ENCODE data around the gene SNRNP40. TPM values are rescaled to one million over a fixed set of nuclear protein-coding genes. Genes with fewer than 3 reads are reported as not detected.
"Not testable (repeated sequence)": the region's sequence is repeated elsewhere in the genome, so short reads cannot be mapped to it uniquely, and the experiment has no call there.

SNRNP40 gene
- total and polyA plus RNA-seq, 2 experiments from 2014 or later, result 90.0 to 135 TPM

GRCh38 chr1:31289021-31289420 lies 7.6 kb downstream of the SNRNP40 start (continued):
- TF ChIP-seq REST (IDR thresholded peaks at IDR 0.05; ENCODE audit: unreplicated experiment) (no peak), POLR2AphosphoS5 (IDR thresholded peaks at IDR 0.05; ENCODE audit: low read depth) (no peak), ETS1 (IDR thresholded peaks at IDR 0.05) (no peak), CREB1 (CRISPR knock-in tag; IDR thresholded peaks at IDR 0.05; ENCODE audit: low read depth) (no peak), ZNF114 (CRISPR knock-in tag; IDR thresholded peaks at IDR 0.05) (no peak)

- H3K4me2 ChIP-seq; H3K27ac ChIP-seq (ENCODE audit: low read depth); H3K4me1 Mint-ChIP-seq; H3K9me2 ChIP-seq (ENCODE audit: insufficient read depth); H3K9me3 Mint-ChIP-seq; H3K4me3 Mint-ChIP-seq; H3K4me1 ChIP-seq (ENCODE audit: insufficient read depth); H3K27ac Mint-ChIP-seq; H2AFZ ChIP-seq; H3K27me3 Mint-ChIP-seq (ENCODE audit: insufficient read depth, low read depth, poor library complexity); H3K4me3 ChIP-seq; H3K27me3 ChIP-seq (ENCODE audit: insufficient read depth); ATAC-seq: not testable (repeated sequence)
- DNase-seq (ENCODE audit: low spot score), result peak; percentile 11
- Histone ChIP-seq H3K79me2 (replicated peaks; ENCODE audit: insufficient read depth) (peaks cover 15% of the 10 kb centered on the region; the same call in 1 of the 2 replicates), H4K20me1 (replicated peaks; ENCODE audit: insufficient read depth) (peaks cover 29% of the 10 kb centered on the region), H3K36me3 (ENCODE audit: insufficient read depth) (peaks cover 75% of the 10 kb centered on the region), H3F3A (replicated peaks; ENCODE audit: low read depth) (peaks cover 14% of the 10 kb centered on the region; the same call in 1 of the 2 replicates)
- peaks cover 76% of the 10 kb centered on the region for H3K36me3 Mint-ChIP-seq (ENCODE audit: low read depth)
Measured at GRCh38 chr1:31287791-31288190, 8.8 kb downstream of the SNRNP40 start.

- not testable (repeated sequence) for H3F3A ChIP-seq (replicated peaks; ENCODE audit: low read depth); H3K4me3 Mint-ChIP-seq; H2AFZ ChIP-seq; H3K4me1 ChIP-seq (ENCODE audit: insufficient read depth); H3K79me2 ChIP-seq (replicated peaks; ENCODE audit: insufficient read depth); H3K27ac ChIP-seq (ENCODE audit: low read depth); H3K9me3 Mint-ChIP-seq; H3K9me2 ChIP-seq (ENCODE audit: insufficient read depth); H3K27ac Mint-ChIP-seq; H3K27me3 Mint-ChIP-seq (ENCODE audit: insufficient read depth, low read depth, poor library complexity); H3K4me2 ChIP-seq; H3K4me3 ChIP-seq; H3K4me1 Mint-ChIP-seq; H3K27me3 ChIP-seq (ENCODE audit: insufficient read depth); ATAC-seq; DNase-seq (ENCODE audit: low spot score)
- peaks cover 66% of the 10 kb centered on the region for H3K36me3 ChIP-seq (ENCODE audit: insufficient read depth)
- H3K36me3 Mint-ChIP-seq (ENCODE audit: low read depth), result peaks cover 66% of the 10 kb centered on the region
- peaks cover 36% of the 10 kb centered on the region for H4K20me1 ChIP-seq (replicated peaks; ENCODE audit: insufficient read depth)
Measured at GRCh38 chr1:31282426-31282825, 14.2 kb downstream of the SNRNP40 start.
